ENCODE results near the gene SYAP1. TPM values are rescaled to one million over a fixed set of nuclear protein-coding genes. Genes with fewer than 3 reads are reported as not detected.

Gene SYAP1
- total and polyA plus RNA-seq, 2 experiments from 2014 or later, result 18.0 to 48.3 TPM

DNA sequence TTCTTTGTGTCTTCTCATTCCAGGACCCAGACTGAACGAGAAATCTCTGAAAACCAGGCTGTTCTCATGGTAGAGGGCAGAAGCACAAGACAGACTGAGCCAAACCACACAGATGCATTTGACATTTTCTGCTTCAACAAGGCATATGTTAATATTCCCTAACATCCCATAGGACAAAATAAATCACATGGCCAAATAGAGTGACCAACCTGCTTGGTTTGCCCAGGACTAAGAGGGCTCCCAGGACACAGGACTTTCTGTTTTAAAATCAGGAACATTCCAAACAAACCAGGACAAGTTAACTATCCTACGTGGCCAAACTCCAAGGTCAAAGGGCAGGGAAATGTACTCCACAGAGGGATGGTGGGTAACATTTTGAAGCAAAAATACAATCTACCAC, 18.7 kb upstream of the SYAP1 start:
- no peak overlapping the region for H3K27ac ChIP-seq (ENCODE audit: low read depth)
- no peak for TF ChIP-seq CREB1 (CRISPR knock-in tag; IDR thresholded peaks at IDR 0.05; ENCODE audit: low read depth)
- no peak for TF ChIP-seq EZH2 (IDR thresholded peaks at IDR 0.05; ENCODE audit: low read depth, unreplicated experiment)
- no peak for TF ChIP-seq STAT1 (IDR thresholded peaks at IDR 0.05; ENCODE audit: unreplicated experiment)
- no peak for TF ChIP-seq POLR2AphosphoS5 (IDR thresholded peaks at IDR 0.05; ENCODE audit: low read depth)
- H3K4me2 ChIP-seq, result no peak overlapping the region

DNA sequence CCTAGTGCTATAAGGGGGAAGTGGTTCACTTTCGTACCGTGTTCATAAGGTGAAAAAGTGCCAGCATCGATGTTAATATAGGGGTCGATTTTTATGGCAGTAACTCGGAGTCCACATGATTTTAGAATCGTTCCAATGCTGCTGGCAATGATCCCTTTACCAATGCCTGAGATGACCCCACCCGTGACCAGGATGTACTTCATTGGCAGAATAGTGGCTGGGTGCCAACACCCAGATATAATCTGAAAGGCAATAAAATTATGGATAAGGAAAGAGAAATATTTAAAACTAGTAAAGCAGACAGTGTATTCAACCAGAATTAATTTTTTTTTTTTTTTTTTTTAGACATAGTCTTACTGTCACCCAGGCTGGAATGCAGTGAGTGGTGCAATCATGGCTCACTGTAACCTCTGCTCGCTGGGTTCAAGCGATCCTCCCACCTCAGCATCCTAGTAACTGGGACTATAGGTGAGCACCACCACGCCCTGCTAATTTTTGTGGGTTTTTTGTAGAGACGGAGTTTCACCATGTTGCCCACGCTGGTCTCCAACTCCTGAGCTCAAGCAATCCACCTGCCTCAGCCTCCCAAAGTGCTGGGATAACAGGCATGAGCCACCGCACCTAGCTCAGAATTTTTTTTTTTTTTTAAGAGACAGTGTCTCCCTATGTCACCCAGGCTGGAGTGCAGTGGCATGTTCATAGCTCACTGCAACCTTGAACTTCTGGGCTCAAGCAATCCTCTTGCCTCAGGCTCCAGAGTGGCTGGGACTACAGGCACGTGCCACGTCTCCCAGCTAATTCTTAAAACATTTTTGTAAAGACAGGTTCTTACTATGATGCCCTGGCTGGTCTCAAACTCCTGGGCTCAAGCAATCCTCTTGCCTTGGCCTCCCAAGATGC, 16.5 kb upstream of the SYAP1 start:
- Mint-ChIP-seq H3K36me3 (ENCODE audit: low read depth) (peaks cover 48% of the 10 kb centered on the region), H3K27ac (no peak overlapping the region), H3K4me1 (no peaks in the 10 kb centered on the region), H3K4me3 (no peak overlapping the region), H3K27me3 (ENCODE audit: insufficient read depth, low read depth, poor library complexity) (peaks cover 2% of the 10 kb centered on the region), H3K9me3 (no peaks in the 10 kb centered on the region)
- Histone ChIP-seq H3K79me2 (replicated peaks; ENCODE audit: insufficient read depth) (0 out of 2 replicates have a peak, but pooled peaks cover 4% of the 10 kb centered on the region), H4K20me1 (replicated peaks; ENCODE audit: insufficient read depth) (no peaks in the 10 kb centered on the region), H2AFZ (no peak overlapping the region), H3K27ac (ENCODE audit: low read depth) (no peak overlapping the region), H3K27me3 (ENCODE audit: insufficient read depth) (no peaks in the 10 kb centered on the region), H3K4me3 (no peak overlapping the region), H3F3A (replicated peaks; ENCODE audit: low read depth) (no peaks in the 10 kb centered on the region), H3K4me2 (no peak overlapping the region), H3K4me1 (ENCODE audit: insufficient read depth) (no peaks in the 10 kb centered on the region), H3K36me3 (ENCODE audit: insufficient read depth) (peaks cover 5% of the 10 kb centered on the region), H3K9me2 (ENCODE audit: insufficient read depth) (no peaks in the 10 kb centered on the region)
- no peak for DNase-seq (ENCODE audit: low spot score)
- no peak for ATAC-seq
- TF ChIP-seq, protein P1, sequence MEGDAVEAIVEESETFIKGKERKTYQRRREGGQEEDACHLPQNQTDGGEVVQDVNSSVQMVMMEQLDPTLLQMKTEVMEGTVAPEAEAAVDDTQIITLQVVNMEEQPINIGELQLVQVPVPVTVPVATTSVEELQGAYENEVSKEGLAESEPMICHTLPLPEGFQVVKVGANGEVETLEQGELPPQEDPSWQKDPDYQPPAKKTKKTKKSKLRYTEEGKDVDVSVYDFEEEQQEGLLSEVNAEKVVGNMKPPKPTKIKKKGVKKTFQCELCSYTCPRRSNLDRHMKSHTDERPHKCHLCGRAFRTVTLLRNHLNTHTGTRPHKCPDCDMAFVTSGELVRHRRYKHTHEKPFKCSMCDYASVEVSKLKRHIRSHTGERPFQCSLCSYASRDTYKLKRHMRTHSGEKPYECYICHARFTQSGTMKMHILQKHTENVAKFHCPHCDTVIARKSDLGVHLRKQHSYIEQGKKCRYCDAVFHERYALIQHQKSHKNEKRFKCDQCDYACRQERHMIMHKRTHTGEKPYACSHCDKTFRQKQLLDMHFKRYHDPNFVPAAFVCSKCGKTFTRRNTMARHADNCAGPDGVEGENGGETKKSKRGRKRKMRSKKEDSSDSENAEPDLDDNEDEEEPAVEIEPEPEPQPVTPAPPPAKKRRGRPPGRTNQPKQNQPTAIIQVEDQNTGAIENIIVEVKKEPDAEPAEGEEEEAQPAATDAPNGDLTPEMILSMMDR (conservative IDR thresholded peaks at IDR 0.05; ENCODE audit: low read depth in 2 of 2), result no peak
- TF ChIP-seq ZNF462 (CRISPR knock-in tag; IDR thresholded peaks at IDR 0.05), result no peak
- TF ChIP-seq ETS1 (IDR thresholded peaks at IDR 0.05), result no peak
- no peak for TF ChIP-seq EZH2 (IDR thresholded peaks at IDR 0.05; ENCODE audit: low read depth, unreplicated experiment)
- no peak for TF ChIP-seq POLR2AphosphoS5 (IDR thresholded peaks at IDR 0.05; ENCODE audit: low read depth)
- TF ChIP-seq CREB1 (CRISPR knock-in tag; IDR thresholded peaks at IDR 0.05; ENCODE audit: low read depth), result no peak

More for the DNA sequence above, 18.7 kb upstream of the SYAP1 start:
- no peak for ATAC-seq
- no peaks in the 10 kb centered on the region for H3K27me3 ChIP-seq (ENCODE audit: insufficient read depth)
- H3K9me3 Mint-ChIP-seq, result no peaks in the 10 kb centered on the region
- no peak overlapping the region for H2AFZ ChIP-seq
- H3F3A ChIP-seq (replicated peaks; ENCODE audit: low read depth), result no peaks in the 10 kb centered on the region
- no peak for DNase-seq (ENCODE audit: low spot score)
- peaks cover 5% of the 10 kb centered on the region for H3K36me3 ChIP-seq (ENCODE audit: insufficient read depth)
- H3K4me1 ChIP-seq (ENCODE audit: insufficient read depth), result no peaks in the 10 kb centered on the region
- H3K9me2 ChIP-seq (ENCODE audit: insufficient read depth), result no peaks in the 10 kb centered on the region
- H4K20me1 ChIP-seq (replicated peaks; ENCODE audit: insufficient read depth), result no peaks in the 10 kb centered on the region
- H3K4me1 Mint-ChIP-seq, result peaks cover 2% of the 10 kb centered on the region; the same call in 1 of the 3 replicates
- H3K36me3 Mint-ChIP-seq (ENCODE audit: low read depth), result peaks cover 58% of the 10 kb centered on the region
- H3K4me3 Mint-ChIP-seq, result no peak overlapping the region
- H3K27me3 Mint-ChIP-seq (ENCODE audit: insufficient read depth, low read depth, poor library complexity), result peaks cover 3% of the 10 kb centered on the region
- no peak overlapping the region for H3K27ac Mint-ChIP-seq
- no peak overlapping the region for H3K4me3 ChIP-seq
- H3K79me2 ChIP-seq (replicated peaks; ENCODE audit: insufficient read depth), result 0 out of 2 replicates have a peak, but pooled peaks cover 4% of the 10 kb centered on the region
